K562 (cell line): Measurements from ENCODE around the gene ROBO1. TPM values are rescaled to one million over a fixed set of nuclear protein-coding genes. Genes with fewer than 3 reads are reported as not detected.

Source experiments
- HDAC2 ChIP-seq: fragments of 450-650 bp; IDR thresholded peaks from 2 replicates; pipeline ENCODE4 v1.6.1; 2016; ENCODE audit warnings: mild to moderate bottlenecking
- MGA ChIP-seq: fragments of 450-650 bp; IDR thresholded peaks from 2 replicates; pipeline ENCODE4 v1.6.1; 2016; ENCODE audit warnings: mild to moderate bottlenecking, moderate library complexity
- polyA plus RNA-seq, 8 experiments: library from polyadenylated mRNA; depleted of rRNA in 4 of 8; stranded (reverse) in 5 of 8; unstranded in 3 of 8; fragments of >200 nt; fragmentation: Nextera tagmentation in 2 of 8; fragmentation: Illumina TruSeq in 1 of 8; extraction: Ambion mirVana in 2 of 8; extraction: Trizol in 1 of 8; gene quantifications; 2 replicates each; pipeline versions ENCODE4 v1.2.1 to v1.2.3, GENCODE V29; 2011 to 2014; ENCODE audit warnings: inconsistent platforms in 1 of 8, missing spikeins in 1 of 8
- total RNA-seq, 7 experiments: library from RNA; depleted of rRNA in 6 of 7; stranded (reverse); fragments of >200 nt in 6 of 7; fragmentation: Illumina TruSeq in 2 of 7; extraction: Trizol in 2 of 7; gene quantifications; 2 replicates each; pipeline versions ENCODE4 v1.2.1 to v1.2.3, GENCODE V29; 2011 to 2021; ENCODE audit warnings: low replicate concordance in 1 of 7

The ROBO1 gene
- total and polyA plus RNA-seq, 9 of the 15 experiments (the other 6 are each of a cell fraction or from before 2014, with no cell fraction given): 0.01 to 0.53 (median 0.17) TPM; not detected in 5

DNA sequence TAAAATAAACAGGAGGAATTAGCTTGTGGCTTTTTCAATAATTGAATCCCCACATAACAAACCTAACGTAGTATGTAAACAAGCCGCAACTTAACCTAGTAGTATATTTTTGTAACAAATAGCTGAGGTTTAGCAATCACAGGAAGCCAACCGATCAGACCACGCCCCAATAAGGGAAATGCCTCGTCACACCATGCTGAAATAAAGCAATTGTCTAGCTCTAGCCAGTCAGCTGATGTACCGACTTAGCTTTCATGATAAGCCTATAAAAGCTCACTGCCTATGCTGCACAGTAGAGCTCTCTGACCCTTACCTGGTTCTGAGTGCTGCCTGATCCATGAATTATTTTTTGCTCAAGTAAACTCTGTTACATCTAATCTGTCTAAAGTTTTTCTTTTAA is 208.9 kb downstream of the ROBO1 start (continued):
- no peak for TF ChIP-seq MGA
- TF ChIP-seq HDAC2: no peak
- TF ChIP-seq, all 486 proteins: peak for 0
